22Rv1 (cell line): Measurements from ENCODE around the gene TUT7.

Experiments
- ZFX ChIP-seq: fragments of 450-650 bp; IDR thresholded peaks from 2 replicates; pipeline ENCODE4 v1.6.1; 2017; ENCODE audit warnings: antibody characterized with exemption, borderline replicate concordance
- TF ChIP-seq, protein P1 (sequence below): fragments of 450-650 bp; IDR thresholded peaks from 2 replicates; pipeline ENCODE4 v1.5.1; 2017; ENCODE audit warnings: mild to moderate bottlenecking

DNA sequence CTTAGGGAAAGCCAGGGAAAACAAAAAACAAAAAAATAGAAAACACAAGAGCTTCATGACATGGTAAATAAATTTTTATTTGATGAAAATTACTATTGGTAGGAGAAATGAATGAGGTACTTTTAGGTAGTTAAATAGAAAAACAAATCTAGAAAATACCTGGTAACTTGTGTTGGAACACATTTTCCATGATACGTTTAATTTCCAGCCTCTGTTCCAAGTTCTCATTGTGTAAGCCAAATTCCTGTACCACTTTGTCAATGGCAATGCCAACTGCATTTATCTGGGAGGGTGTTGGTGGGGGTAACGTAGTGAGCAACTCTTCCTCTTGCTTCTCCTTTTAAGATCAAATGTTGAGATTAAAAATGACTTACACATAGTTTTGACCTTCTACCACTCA lies 9.4 kb downstream of the TUT7 start:
- TF ChIP-seq, protein P1, sequence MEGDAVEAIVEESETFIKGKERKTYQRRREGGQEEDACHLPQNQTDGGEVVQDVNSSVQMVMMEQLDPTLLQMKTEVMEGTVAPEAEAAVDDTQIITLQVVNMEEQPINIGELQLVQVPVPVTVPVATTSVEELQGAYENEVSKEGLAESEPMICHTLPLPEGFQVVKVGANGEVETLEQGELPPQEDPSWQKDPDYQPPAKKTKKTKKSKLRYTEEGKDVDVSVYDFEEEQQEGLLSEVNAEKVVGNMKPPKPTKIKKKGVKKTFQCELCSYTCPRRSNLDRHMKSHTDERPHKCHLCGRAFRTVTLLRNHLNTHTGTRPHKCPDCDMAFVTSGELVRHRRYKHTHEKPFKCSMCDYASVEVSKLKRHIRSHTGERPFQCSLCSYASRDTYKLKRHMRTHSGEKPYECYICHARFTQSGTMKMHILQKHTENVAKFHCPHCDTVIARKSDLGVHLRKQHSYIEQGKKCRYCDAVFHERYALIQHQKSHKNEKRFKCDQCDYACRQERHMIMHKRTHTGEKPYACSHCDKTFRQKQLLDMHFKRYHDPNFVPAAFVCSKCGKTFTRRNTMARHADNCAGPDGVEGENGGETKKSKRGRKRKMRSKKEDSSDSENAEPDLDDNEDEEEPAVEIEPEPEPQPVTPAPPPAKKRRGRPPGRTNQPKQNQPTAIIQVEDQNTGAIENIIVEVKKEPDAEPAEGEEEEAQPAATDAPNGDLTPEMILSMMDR: no peak
- no peak for TF ChIP-seq ZFX
